ENCODE data around the gene RPL39L. TPM values are rescaled to one million over a fixed set of nuclear protein-coding genes. Genes with fewer than 3 reads are reported as not detected.
"Not testable (repeated sequence)": the region's sequence is repeated elsewhere in the genome, so short reads cannot be mapped to it uniquely, and the experiment has no call there.

Gene RPL39L
- total RNA-seq, result 10 to 100 TPM; 18.1 to 26.8 TPM

GRCh38 chr3:187139126-187139894 lies at the start of gene RPL39L:
TSS of gene RPL39L (minus strand) at chr3:187139496. CDS start at chr3:187121300, 18,196 bp downstream.
- H3K27me3 Mint-ChIP-seq, result no peaks in the 10 kb centered on the region
- peaks cover 14% of the 10 kb centered on the region for H3K4me1 Mint-ChIP-seq
- H3K36me3 Mint-ChIP-seq (ENCODE audit: low read depth), result peaks cover 22% of the 10 kb centered on the region
- peaks cover 9% of the 10 kb centered on the region for H3K9me3 Mint-ChIP-seq
- H3K27ac Mint-ChIP-seq, result peak within 1 kb of the TSS; percentile 93
- ATAC-seq (replicated peaks), result peak; percentile 92
- H3K4me3 Mint-ChIP-seq, result peak within 1 kb of the TSS; percentile 92

GRCh38 chr3:187188931-187189330 lies 49.6 kb upstream of the RPL39L start:
- no peak for ATAC-seq (replicated peaks)
- peaks cover 4% of the 10 kb centered on the region for H3K9me3 Mint-ChIP-seq

GRCh38 chr3:187186801-187187421 lies 47.6 kb upstream of the RPL39L start:
- Mint-ChIP-seq H3K4me1 (peaks cover 4% of the 10 kb centered on the region), H3K36me3 (ENCODE audit: low read depth) (no peaks in the 10 kb centered on the region), H3K9me3 (peaks cover 4% of the 10 kb centered on the region), H3K27ac (no peak overlapping the region), H3K4me3 (no peak overlapping the region), H3K27me3 (peaks cover 36% of the 10 kb centered on the region)
- ATAC-seq (replicated peaks), result peak; percentile 53

More at GRCh38 chr3:187188931-187189330, 49.6 kb upstream of the RPL39L start:
- H3K36me3 Mint-ChIP-seq (ENCODE audit: low read depth), result no peaks in the 10 kb centered on the region
- H3K27ac Mint-ChIP-seq, result no peak overlapping the region
- no peak overlapping the region for H3K4me3 Mint-ChIP-seq
- peaks cover 4% of the 10 kb centered on the region for H3K4me1 Mint-ChIP-seq
- H3K27me3 Mint-ChIP-seq, result peaks cover 46% of the 10 kb centered on the region

GRCh38 chr3:187186375-187186774 lies 47.1 kb upstream of the RPL39L start:
- H3K9me3 Mint-ChIP-seq, result peaks cover 4% of the 10 kb centered on the region
- no peaks in the 10 kb centered on the region for H3K36me3 Mint-ChIP-seq (ENCODE audit: low read depth)
- peaks cover 4% of the 10 kb centered on the region for H3K4me1 Mint-ChIP-seq
- no peak overlapping the region for H3K27ac Mint-ChIP-seq
- H3K4me3 Mint-ChIP-seq, result no peak overlapping the region
- ATAC-seq (replicated peaks), result no peak
- H3K27me3 Mint-ChIP-seq, result peaks cover 31% of the 10 kb centered on the region

- H3K9me3 Mint-ChIP-seq, result peaks cover 4% of the 10 kb centered on the region
Measured at GRCh38 chr3:187185759-187186158, 46.5 kb upstream of the RPL39L start.

GRCh38 chr3:187183903-187184302 lies 44.6 kb upstream of the RPL39L start:
- no peaks in the 10 kb centered on the region for H3K4me1 Mint-ChIP-seq
- H3K36me3 Mint-ChIP-seq (ENCODE audit: low read depth), result no peaks in the 10 kb centered on the region
- peaks cover 26% of the 10 kb centered on the region for H3K27me3 Mint-ChIP-seq
- H3K27ac Mint-ChIP-seq, result no peak overlapping the region
- no peaks in the 10 kb centered on the region for H3K9me3 Mint-ChIP-seq
- H3K4me3 Mint-ChIP-seq, result no peak overlapping the region
- no peak for ATAC-seq (replicated peaks)

More at GRCh38 chr3:187185759-187186158, 46.5 kb upstream of the RPL39L start:
- H3K27ac Mint-ChIP-seq, result no peak overlapping the region
- no peak for ATAC-seq (replicated peaks)
- no peaks in the 10 kb centered on the region for H3K36me3 Mint-ChIP-seq (ENCODE audit: low read depth)
- H3K4me1 Mint-ChIP-seq, result peaks cover 4% of the 10 kb centered on the region
- H3K4me3 Mint-ChIP-seq, result no peak overlapping the region
- H3K27me3 Mint-ChIP-seq, result peaks cover 26% of the 10 kb centered on the region

- Mint-ChIP-seq H3K27ac (no peak overlapping the region), H3K9me3 (no peaks in the 10 kb centered on the region), H3K27me3 (peaks cover 25% of the 10 kb centered on the region), H3K36me3 (ENCODE audit: low read depth) (no peaks in the 10 kb centered on the region), H3K4me3 (no peak overlapping the region), H3K4me1 (no peaks in the 10 kb centered on the region)
- peak; percentile 61 for ATAC-seq (replicated peaks)
Measured at GRCh38 chr3:187183210-187183862, 44.0 kb upstream of the RPL39L start.

GRCh38 chr3:187181454-187182170 lies 42.3 kb upstream of the RPL39L start:
- no peak overlapping the region for H3K27ac Mint-ChIP-seq
- H3K4me1 Mint-ChIP-seq, result no peaks in the 10 kb centered on the region
- peaks cover 26% of the 10 kb centered on the region for H3K27me3 Mint-ChIP-seq
- H3K36me3 Mint-ChIP-seq (ENCODE audit: low read depth), result no peaks in the 10 kb centered on the region
- no peaks in the 10 kb centered on the region for H3K9me3 Mint-ChIP-seq
- peak; percentile 47 for ATAC-seq (replicated peaks)
- no peak overlapping the region for H3K4me3 Mint-ChIP-seq

GRCh38 chr3:187172929-187173328 lies 33.6 kb upstream of the RPL39L start:
- Mint-ChIP-seq H3K9me3 (no peaks in the 10 kb centered on the region), H3K4me3 (no peak overlapping the region), H3K27me3 (peaks cover 6% of the 10 kb centered on the region), H3K36me3 (ENCODE audit: low read depth) (no peaks in the 10 kb centered on the region), H3K27ac (no peak overlapping the region), H3K4me1 (peaks cover 5% of the 10 kb centered on the region)
- ATAC-seq (replicated peaks), result no peak

GRCh38 chr3:187170911-187171310 lies 31.6 kb upstream of the RPL39L start:
- not testable (repeated sequence) for H3K4me1 Mint-ChIP-seq; H3K9me3 Mint-ChIP-seq; H3K27ac Mint-ChIP-seq; H3K27me3 Mint-ChIP-seq; ATAC-seq (replicated peaks); H3K36me3 Mint-ChIP-seq (ENCODE audit: low read depth); H3K4me3 Mint-ChIP-seq

- no peak overlapping the region for H3K4me3 Mint-ChIP-seq
- no peak overlapping the region for H3K27ac Mint-ChIP-seq
- H3K27me3 Mint-ChIP-seq, result no peaks in the 10 kb centered on the region
- H3K36me3 Mint-ChIP-seq (ENCODE audit: low read depth), result no peaks in the 10 kb centered on the region
- no peak for ATAC-seq (replicated peaks)
- no peaks in the 10 kb centered on the region for H3K9me3 Mint-ChIP-seq
- peaks cover 5% of the 10 kb centered on the region for H3K4me1 Mint-ChIP-seq
Measured at GRCh38 chr3:187169231-187169960, 30.1 kb upstream of the RPL39L start.

GRCh38 chr3:187167777-187168176 lies 28.5 kb upstream of the RPL39L start:
- H3K4me1 Mint-ChIP-seq, result peaks cover 5% of the 10 kb centered on the region
- H3K27ac Mint-ChIP-seq, result no peak overlapping the region
- no peaks in the 10 kb centered on the region for H3K36me3 Mint-ChIP-seq (ENCODE audit: low read depth)
- H3K27me3 Mint-ChIP-seq, result no peaks in the 10 kb centered on the region
- no peak overlapping the region for H3K4me3 Mint-ChIP-seq
- no peaks in the 10 kb centered on the region for H3K9me3 Mint-ChIP-seq
- no peak for ATAC-seq (replicated peaks)

- H3K9me3 Mint-ChIP-seq, result no peaks in the 10 kb centered on the region
- H3K4me1 Mint-ChIP-seq, result peaks cover 5% of the 10 kb centered on the region
- no peak for ATAC-seq (replicated peaks)
- no peaks in the 10 kb centered on the region for H3K36me3 Mint-ChIP-seq (ENCODE audit: low read depth)
- no peak overlapping the region for H3K4me3 Mint-ChIP-seq
- H3K27me3 Mint-ChIP-seq, result peaks cover 2% of the 10 kb centered on the region
- peak overlapping the region; percentile 10 for H3K27ac Mint-ChIP-seq
Measured at GRCh38 chr3:187166750-187167149, 27.5 kb upstream of the RPL39L start.

- Mint-ChIP-seq H3K27ac (no peak overlapping the region), H3K9me3 (no peaks in the 10 kb centered on the region)
Measured at GRCh38 chr3:187165144-187165543, 25.8 kb upstream of the RPL39L start.

More at GRCh38 chr3:187165144-187165543, 25.8 kb upstream of the RPL39L start:
- ATAC-seq (replicated peaks), result peak; percentile 50
- no peaks in the 10 kb centered on the region for H3K36me3 Mint-ChIP-seq (ENCODE audit: low read depth)
- H3K4me1 Mint-ChIP-seq, result peaks cover 3% of the 10 kb centered on the region
- no peak overlapping the region for H3K4me3 Mint-ChIP-seq
- peaks cover 10% of the 10 kb centered on the region for H3K27me3 Mint-ChIP-seq

Data from activated T-helper 17 cell treated with anti-CD3 and anti-CD28 coated beads, Interleukin-2, amount 50 U/mL, for 72 hours (primary cell).